GM23338 (cell line): ENCODE data around the gene CLUH. TPM values are rescaled to one million over a fixed set of nuclear protein-coding genes. Genes with fewer than 3 reads are reported as not detected.

Experiments
- ATAC-seq: fragments of 200-7000 bp; cut with Tn5 transposase; 3 replicates; pipeline ENCODE4 v1.9.1; 2020
- DNase-seq: peaks from one replicate; pipeline ENCODE4 v3.0.0-alpha.2; 2015; ENCODE audit warnings: low spot score
- H2AFZ ChIP-seq: fragments of 200-600 bp; sonication (generic); 2 replicates; pipeline ENCODE4 v1.8.0; 2016; ENCODE audit warnings: antibody characterized with exemption, mild to moderate bottlenecking, moderate library complexity
- H3F3A ChIP-seq: fragments of 200-600 bp; sonication (generic); replicated peaks from 2 replicates; pipeline ENCODE4 v1.8.0; 2017; ENCODE audit warnings: antibody characterized with exemption, mixed run types, low read depth
- H3K27ac ChIP-seq: fragments of 200-600 bp; sonication (generic); 2 replicates; pipeline ENCODE4 v1.6.1; 2016; ENCODE audit warnings: low read depth
- H3K27me3 ChIP-seq: fragments of 200-600 bp; sonication (generic); 2 replicates; pipeline ENCODE4 v1.8.0; 2016; ENCODE audit warnings: mild to moderate bottlenecking, mixed run types, moderate library complexity; ENCODE audit not compliant: insufficient read depth
- H3K36me3 ChIP-seq: fragments of 200-600 bp; sonication (generic); 2 replicates; pipeline ENCODE4 v1.8.0; 2016; ENCODE audit warnings: mild to moderate bottlenecking; ENCODE audit not compliant: insufficient read depth
- H3K4me1 ChIP-seq: fragments of 200-600 bp; sonication (generic); 2 replicates; pipeline ENCODE4 v1.8.0; 2016; ENCODE audit warnings: mild to moderate bottlenecking, moderate library complexity; ENCODE audit not compliant: insufficient read depth
- H3K4me2 ChIP-seq: fragments of 200-600 bp; sonication (generic); 2 replicates; pipeline ENCODE4 v1.7.1; 2017; ENCODE audit warnings: mixed run types
- H3K4me3 ChIP-seq: fragments of 200-600 bp; sonication (generic); 2 replicates; pipeline ENCODE4 v1.6.1; 2016; ENCODE audit warnings: mixed run types
- H3K79me2 ChIP-seq: fragments of 200-600 bp; sonication (generic); replicated peaks from 2 replicates; pipeline ENCODE4 v1.8.0; 2017; ENCODE audit warnings: mild to moderate bottlenecking; ENCODE audit not compliant: insufficient read depth
- H3K9me2 ChIP-seq: fragments of 200-600 bp; sonication (generic); 2 replicates; pipeline ENCODE4 v1.8.0; 2017; ENCODE audit not compliant: insufficient read depth
- H4K20me1 ChIP-seq: fragments of 200-600 bp; sonication (generic); replicated peaks from 2 replicates; pipeline ENCODE4 v1.8.0; 2017; ENCODE audit warnings: mild to moderate bottlenecking; ENCODE audit not compliant: insufficient read depth
- H3K27ac Mint-ChIP-seq: 2 replicates; pipeline ENCODE4 v1.8.0; 2020; ENCODE audit warnings: inconsistent platforms, mild to moderate bottlenecking, moderate library complexity, mixed read lengths
- H3K27me3 Mint-ChIP-seq: 3 replicates; pipeline ENCODE4 v1.8.0; 2022; ENCODE audit warnings: low read depth, mild to moderate bottlenecking, moderate library complexity, mixed read lengths, inconsistent platforms; ENCODE audit not compliant: insufficient read depth, poor library complexity
- H3K36me3 Mint-ChIP-seq: 3 replicates; pipeline ENCODE4 v1.8.0; 2021; ENCODE audit warnings: low read depth, mild to moderate bottlenecking, inconsistent platforms, moderate library complexity, mixed read lengths
- H3K4me1 Mint-ChIP-seq: 3 replicates; pipeline ENCODE4 v1.8.0; 2020; ENCODE audit warnings: mild to moderate bottlenecking, inconsistent platforms, mixed read lengths
- H3K4me3 Mint-ChIP-seq: 3 replicates; pipeline ENCODE4 v1.8.0; 2021; ENCODE audit warnings: moderate library complexity, mild to moderate bottlenecking, inconsistent platforms, mixed read lengths
- H3K9me3 Mint-ChIP-seq: 3 replicates; pipeline ENCODE4 v1.8.0; 2020; ENCODE audit warnings: moderate library complexity, mild to moderate bottlenecking, inconsistent platforms, mixed read lengths
- CREB1 ChIP-seq: fragments of 250-450 bp; sonication (Bioruptor Pico); IDR thresholded peaks from 2 replicates; pipeline ENCODE4 v1.5.0; 2020; ENCODE audit warnings: low read depth, mild to moderate bottlenecking, moderate library complexity
- CTCF ChIP-seq, 2 experiments: fragments of 200-600 bp in 1 of 2; sonication (generic) in 1 of 2; conservative IDR thresholded peaks; 2 replicates each; pipeline versions ENCODE4 v1.5.1 to v1.6.1; 2016 to 2017; ENCODE audit warnings: antibody characterized with exemption in 2 of 2, low read depth in 2 of 2, mild to moderate bottlenecking in 2 of 2, moderate library complexity in 1 of 2
- EZH2 ChIP-seq: fragments of 200-600 bp; sonication (generic); IDR thresholded peaks from one replicate; pipeline ENCODE4 v1.8.0; 2017; ENCODE audit warnings: antibody characterized with exemption, mild to moderate bottlenecking, low read depth; ENCODE audit not compliant: unreplicated experiment
- EZH2phosphoT487 ChIP-seq: fragments of 200-600 bp; sonication (generic); IDR thresholded peaks from one replicate; pipeline ENCODE4 v1.8.1; 2018; ENCODE audit warnings: antibody characterized with exemption; ENCODE audit not compliant: unreplicated experiment
- JUNB ChIP-seq: IDR thresholded peaks from one replicate; pipeline ENCODE4 v1.6.1; 2016; ENCODE audit warnings: antibody characterized with exemption; ENCODE audit not compliant: unreplicated experiment
- NANOG ChIP-seq: IDR thresholded peaks from 2 replicates; pipeline ENCODE4 v1.6.1; 2016; ENCODE audit warnings: antibody characterized with exemption, borderline replicate concordance
- POLR2AphosphoS5 ChIP-seq: IDR thresholded peaks from 2 replicates; pipeline ENCODE4 v1.6.1; 2016; ENCODE audit warnings: antibody characterized with exemption, low read depth
- STAT1 ChIP-seq: IDR thresholded peaks from one replicate; pipeline ENCODE4 v1.6.1; 2016; ENCODE audit warnings: antibody characterized with exemption; ENCODE audit not compliant: unreplicated experiment
- ZNF114 ChIP-seq: fragments of 250-450 bp; sonication (Bioruptor Pico); IDR thresholded peaks from 2 replicates; pipeline ENCODE4 v1.5.0; 2020; ENCODE audit warnings: mild to moderate bottlenecking, moderate library complexity
- ZNF331 ChIP-seq: fragments of 250-450 bp; sonication (Bioruptor Pico); IDR thresholded peaks from 2 replicates; pipeline ENCODE4 v1.5.0; 2020; ENCODE audit warnings: low read depth, mild to moderate bottlenecking, moderate library complexity
- polyA plus RNA-seq: library from polyadenylated mRNA; unstranded; fragments of >200 nt; fragmentation: Nextera tagmentation; extraction: Ambion mirVana; gene quantifications from 2 replicates; pipeline ENCODE4 v1.2.1, GENCODE V29; 2016
- total RNA-seq: library from RNA; depleted of rRNA; stranded (reverse); fragments of >200 nt; shearing (Covaris generic); gene quantifications from 2 replicates; pipeline ENCODE4 v1.2.3, GENCODE V29; 2014
- TF ChIP-seq, protein P1 (sequence below): IDR thresholded peaks from one replicate; pipeline ENCODE4 v1.6.1; 2018; ENCODE audit warnings: antibody characterized with exemption; ENCODE audit not compliant: unreplicated experiment
- TF ChIP-seq, protein P2 (sequence below): fragments of 250-450 bp; sonication (Bioruptor Pico); IDR thresholded peaks from 2 replicates; pipeline ENCODE4 v1.5.0; 2020; ENCODE audit warnings: mild to moderate bottlenecking, moderate library complexity

Gene CLUH
- total and polyA plus RNA-seq, 2 experiments from 2014 or later: 23.5 to 90.0 TPM

DNA sequence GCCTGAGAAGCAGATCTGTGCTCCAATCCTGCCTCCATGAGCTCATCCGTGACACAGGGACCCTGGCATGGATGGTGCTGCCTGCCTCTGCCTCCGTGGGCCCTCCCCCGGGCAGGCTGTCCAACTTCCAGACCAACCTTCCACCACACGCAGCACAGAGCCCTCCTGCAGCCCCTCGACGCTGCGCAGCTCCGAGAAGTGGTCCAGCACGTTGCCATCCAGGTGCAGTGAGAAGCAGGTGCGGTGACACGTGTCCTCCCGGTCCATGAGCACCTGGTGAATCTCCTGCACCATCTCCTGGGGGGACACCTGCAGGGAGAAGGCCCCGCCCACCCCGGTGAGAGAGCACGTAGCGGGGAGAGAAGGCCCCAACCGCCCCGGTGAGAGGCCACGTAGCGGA, 8.4 kb downstream of the CLUH start:
- H3K36me3 ChIP-seq: no peaks in the 10 kb centered on the region
- H3K4me1 ChIP-seq: peaks cover 6% of the 10 kb centered on the region; the same call in 1 of the 2 replicates
- H3K4me3 Mint-ChIP-seq: no peak overlapping the region

More for the DNA sequence above, 8.4 kb downstream of the CLUH start:
- Histone ChIP-seq H3K79me2 (peaks cover 30% of the 10 kb centered on the region), H3K9me2 (no peaks in the 10 kb centered on the region), H2AFZ (no peak overlapping the region), H3F3A (no peaks in the 10 kb centered on the region), H3K27ac (no peak overlapping the region), H4K20me1 (no peaks in the 10 kb centered on the region; the same call in none of the 2 replicates), H3K4me3 (no peak overlapping the region), H3K4me2 (no peak overlapping the region), H3K27me3 (no peaks in the 10 kb centered on the region)
- Mint-ChIP-seq H3K4me1 (peaks cover 20% of the 10 kb centered on the region), H3K27me3 (peaks cover 5% of the 10 kb centered on the region), H3K27ac (no peak overlapping the region), H3K36me3 (peaks cover 41% of the 10 kb centered on the region; the same call in 2 of the 3 replicates), H3K9me3 (no peaks in the 10 kb centered on the region)
- no peak for ATAC-seq
- no peak for DNase-seq
- no peak for TF ChIP-seq JUNB
- TF ChIP-seq, protein P1, sequence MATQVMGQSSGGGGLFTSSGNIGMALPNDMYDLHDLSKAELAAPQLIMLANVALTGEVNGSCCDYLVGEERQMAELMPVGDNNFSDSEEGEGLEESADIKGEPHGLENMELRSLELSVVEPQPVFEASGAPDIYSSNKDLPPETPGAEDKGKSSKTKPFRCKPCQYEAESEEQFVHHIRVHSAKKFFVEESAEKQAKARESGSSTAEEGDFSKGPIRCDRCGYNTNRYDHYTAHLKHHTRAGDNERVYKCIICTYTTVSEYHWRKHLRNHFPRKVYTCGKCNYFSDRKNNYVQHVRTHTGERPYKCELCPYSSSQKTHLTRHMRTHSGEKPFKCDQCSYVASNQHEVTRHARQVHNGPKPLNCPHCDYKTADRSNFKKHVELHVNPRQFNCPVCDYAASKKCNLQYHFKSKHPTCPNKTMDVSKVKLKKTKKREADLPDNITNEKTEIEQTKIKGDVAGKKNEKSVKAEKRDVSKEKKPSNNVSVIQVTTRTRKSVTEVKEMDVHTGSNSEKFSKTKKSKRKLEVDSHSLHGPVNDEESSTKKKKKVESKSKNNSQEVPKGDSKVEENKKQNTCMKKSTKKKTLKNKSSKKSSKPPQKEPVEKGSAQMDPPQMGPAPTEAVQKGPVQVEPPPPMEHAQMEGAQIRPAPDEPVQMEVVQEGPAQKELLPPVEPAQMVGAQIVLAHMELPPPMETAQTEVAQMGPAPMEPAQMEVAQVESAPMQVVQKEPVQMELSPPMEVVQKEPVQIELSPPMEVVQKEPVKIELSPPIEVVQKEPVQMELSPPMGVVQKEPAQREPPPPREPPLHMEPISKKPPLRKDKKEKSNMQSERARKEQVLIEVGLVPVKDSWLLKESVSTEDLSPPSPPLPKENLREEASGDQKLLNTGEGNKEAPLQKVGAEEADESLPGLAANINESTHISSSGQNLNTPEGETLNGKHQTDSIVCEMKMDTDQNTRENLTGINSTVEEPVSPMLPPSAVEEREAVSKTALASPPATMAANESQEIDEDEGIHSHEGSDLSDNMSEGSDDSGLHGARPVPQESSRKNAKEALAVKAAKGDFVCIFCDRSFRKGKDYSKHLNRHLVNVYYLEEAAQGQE: no peak
- no peak for TF ChIP-seq ZNF114 (CRISPR knock-in tag)
- no peak for TF ChIP-seq POLR2AphosphoS5
- no peak for TF ChIP-seq EZH2
- no peak for TF ChIP-seq CREB1
- TF ChIP-seq CTCF (conservative IDR thresholded peaks at IDR 0.05; ENCODE audit: low read depth in 2 of 2): no peak
- no peak for TF ChIP-seq NANOG
- TF ChIP-seq EZH2phosphoT487: no peak
- TF ChIP-seq ZNF331 (CRISPR knock-in tag): no peak
- TF ChIP-seq, protein P2, sequence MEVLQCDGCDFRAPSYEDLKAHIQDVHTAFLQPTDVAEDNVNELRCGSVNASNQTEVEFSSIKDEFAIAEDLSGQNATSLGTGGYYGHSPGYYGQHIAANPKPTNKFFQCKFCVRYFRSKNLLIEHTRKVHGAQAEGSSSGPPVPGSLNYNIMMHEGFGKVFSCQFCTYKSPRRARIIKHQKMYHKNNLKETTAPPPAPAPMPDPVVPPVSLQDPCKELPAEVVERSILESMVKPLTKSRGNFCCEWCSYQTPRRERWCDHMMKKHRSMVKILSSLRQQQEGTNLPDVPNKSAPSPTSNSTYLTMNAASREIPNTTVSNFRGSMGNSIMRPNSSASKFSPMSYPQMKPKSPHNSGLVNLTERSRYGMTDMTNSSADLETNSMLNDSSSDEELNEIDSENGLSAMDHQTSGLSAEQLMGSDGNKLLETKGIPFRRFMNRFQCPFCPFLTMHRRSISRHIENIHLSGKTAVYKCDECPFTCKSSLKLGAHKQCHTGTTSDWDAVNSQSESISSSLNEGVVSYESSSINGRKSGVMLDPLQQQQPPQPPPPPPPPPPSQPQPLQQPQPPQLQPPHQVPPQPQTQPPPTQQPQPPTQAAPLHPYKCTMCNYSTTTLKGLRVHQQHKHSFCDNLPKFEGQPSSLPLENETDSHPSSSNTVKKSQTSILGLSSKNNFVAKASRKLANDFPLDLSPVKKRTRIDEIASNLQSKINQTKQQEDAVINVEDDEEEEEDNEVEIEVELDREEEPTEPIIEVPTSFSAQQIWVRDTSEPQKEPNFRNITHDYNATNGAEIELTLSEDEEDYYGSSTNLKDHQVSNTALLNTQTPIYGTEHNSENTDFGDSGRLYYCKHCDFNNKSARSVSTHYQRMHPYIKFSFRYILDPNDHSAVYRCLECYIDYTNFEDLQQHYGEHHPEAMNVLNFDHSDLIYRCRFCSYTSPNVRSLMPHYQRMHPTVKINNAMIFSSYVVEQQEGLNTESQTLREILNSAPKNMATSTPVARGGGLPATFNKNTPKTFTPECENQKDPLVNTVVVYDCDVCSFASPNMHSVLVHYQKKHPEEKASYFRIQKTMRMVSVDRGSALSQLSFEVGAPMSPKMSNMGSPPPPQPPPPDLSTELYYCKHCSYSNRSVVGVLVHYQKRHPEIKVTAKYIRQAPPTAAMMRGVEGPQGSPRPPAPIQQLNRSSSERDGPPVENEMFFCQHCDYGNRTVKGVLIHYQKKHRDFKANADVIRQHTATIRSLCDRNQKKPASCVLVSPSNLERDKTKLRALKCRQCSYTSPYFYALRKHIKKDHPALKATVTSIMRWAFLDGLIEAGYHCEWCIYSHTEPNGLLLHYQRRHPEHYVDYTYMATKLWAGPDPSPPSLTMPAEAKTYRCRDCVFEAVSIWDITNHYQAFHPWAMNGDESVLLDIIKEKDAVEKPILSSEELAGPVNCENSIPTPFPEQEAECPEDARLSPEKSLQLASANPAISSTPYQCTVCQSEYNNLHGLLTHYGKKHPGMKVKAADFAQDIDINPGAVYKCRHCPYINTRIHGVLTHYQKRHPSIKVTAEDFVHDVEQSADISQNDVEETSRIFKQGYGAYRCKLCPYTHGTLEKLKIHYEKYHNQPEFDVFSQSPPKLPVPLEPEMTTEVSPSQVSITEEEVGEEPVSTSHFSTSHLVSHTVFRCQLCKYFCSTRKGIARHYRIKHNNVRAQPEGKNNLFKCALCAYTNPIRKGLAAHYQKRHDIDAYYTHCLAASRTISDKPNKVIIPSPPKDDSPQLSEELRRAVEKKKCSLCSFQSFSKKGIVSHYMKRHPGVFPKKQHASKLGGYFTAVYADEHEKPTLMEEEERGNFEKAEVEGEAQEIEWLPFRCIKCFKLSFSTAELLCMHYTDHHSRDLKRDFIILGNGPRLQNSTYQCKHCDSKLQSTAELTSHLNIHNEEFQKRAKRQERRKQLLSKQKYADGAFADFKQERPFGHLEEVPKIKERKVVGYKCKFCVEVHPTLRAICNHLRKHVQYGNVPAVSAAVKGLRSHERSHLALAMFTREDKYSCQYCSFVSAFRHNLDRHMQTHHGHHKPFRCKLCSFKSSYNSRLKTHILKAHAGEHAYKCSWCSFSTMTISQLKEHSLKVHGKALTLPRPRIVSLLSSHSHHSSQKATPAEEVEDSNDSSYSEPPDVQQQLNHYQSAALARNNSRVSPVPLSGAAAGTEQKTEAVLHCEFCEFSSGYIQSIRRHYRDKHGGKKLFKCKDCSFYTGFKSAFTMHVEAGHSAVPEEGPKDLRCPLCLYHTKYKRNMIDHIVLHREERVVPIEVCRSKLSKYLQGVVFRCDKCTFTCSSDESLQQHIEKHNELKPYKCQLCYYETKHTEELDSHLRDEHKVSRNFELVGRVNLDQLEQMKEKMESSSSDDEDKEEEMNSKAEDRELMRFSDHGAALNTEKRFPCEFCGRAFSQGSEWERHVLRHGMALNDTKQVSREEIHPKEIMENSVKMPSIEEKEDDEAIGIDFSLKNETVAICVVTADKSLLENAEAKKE: no peak
- no peak for TF ChIP-seq STAT1
